Measurements from ENCODE around the gene PDE6G.

GRCh38 chr17:81635431-81635830 is 20.9 kb downstream of the PDE6G start:
- no peak for TF ChIP-seq CTCF (conservative IDR thresholded peaks at IDR 0.05; ENCODE audit: low read depth, low read length)
- no peak for TF ChIP-seq MXI1 (IDR thresholded peaks at IDR 0.05; ENCODE audit: borderline replicate concordance, low read depth, low read length)
- no peak for TF ChIP-seq POLR2A (IDR thresholded peaks at IDR 0.05; ENCODE audit: low read depth, low read length)
- TF ChIP-seq RFX5 (IDR thresholded peaks at IDR 0.05; ENCODE audit: low read depth, low read length) = no peak
- TF ChIP-seq NFE2L2 (IDR thresholded peaks at IDR 0.05; ENCODE audit: low read depth, low read length) = no peak
